Neural progenitor cell (in vitro differentiated cells): ENCODE results near the gene DTX1.

Experiments used
- CTCF ChIP-seq: fragments of 200-600 bp; sonication (generic); IDR thresholded peaks from 2 replicates; pipeline ENCODE4 v1.5.1; 2017; ENCODE audit warnings: antibody characterized with exemption, mild to moderate bottlenecking
- EZH2 ChIP-seq: fragments of 200-600 bp; sonication (generic); IDR thresholded peaks from 2 replicates; pipeline ENCODE4 v1.6.1; 2017; ENCODE audit warnings: antibody characterized with exemption, mild to moderate bottlenecking, moderate library complexity
- EZH2phosphoT487 ChIP-seq: fragments of 200-600 bp; sonication (generic); IDR thresholded peaks from 2 replicates; pipeline ENCODE4 v1.6.1; 2017; ENCODE audit warnings: antibody characterized with exemption

- TF ChIP-seq CTCF (no peak), EZH2 (no peak), EZH2phosphoT487 (no peak)
Measured at GRCh38 chr12:113065126-113066007, 8.8 kb downstream of the DTX1 start.
